GM12878 (cell line): ENCODE measurements around the gene CORO1C. TPM values are rescaled to one million over a fixed set of nuclear protein-coding genes. Genes with fewer than 3 reads are reported as not detected.

Source experiments
- ATAC-seq: fragments of 200-7000 bp; cut with Tn5 transposase; 3 replicates; pipeline ENCODE4 v1.9.1; 2020; ENCODE audit warnings: mild to moderate bottlenecking, moderate library complexity
- BruUV-seq: library from RNA; stranded (reverse); fragments of 400-500 nt; replicated peaks from 2 replicates; lab custom pipeline; 2021; lab: Mats Ljungman, UMichigan
- CTCF ChIA-PET: fragments of 300-600 bp; sonication (Branson Sonifier 250); formaldehyde crosslinking; extraction: SDS; loops from one replicate; lab custom pipeline; 2021; ENCODE audit warnings: inconsistent platforms; lab: Yijun Ruan, JAX
- POLR2A ChIA-PET: fragments of 350-600 bp; formaldehyde crosslinking; extraction: SDS; loops from one replicate; lab custom pipeline; 2021; ENCODE audit warnings: inconsistent platforms; lab: Charles Lee
- RAD21 ChIA-PET: fragments of 300-600 bp; sonication (Branson Sonifier 250); formaldehyde crosslinking; loops from one replicate; lab custom pipeline; 2023; ENCODE audit warnings: antibody characterized with exemption; ENCODE audit not compliant: unreplicated experiment; lab: Charles Lee
- SMC1A ChIA-PET: fragments of 300-600 bp; sonication (Branson Sonifier 250); formaldehyde crosslinking; loops from one replicate; lab custom pipeline; 2023; ENCODE audit not compliant: unreplicated experiment, uncharacterized antibody; lab: Charles Lee
- DNase-seq: peaks from one replicate; pipeline ENCODE4 v3.0.0-alpha.2; 2011; ENCODE audit warnings: low read depth, low spot score
- FAIRE-seq: peaks from 3 replicates; lab custom pipeline; 2011; peaks lifted over from hg19 to GRCh38; lab: Jason Lieb, UNC
- H2AFZ ChIP-seq: 2 replicates; pipeline ENCODE4 v1.6.0; 2011; ENCODE audit warnings: low read depth, low read length, control low read depth; ENCODE audit not compliant: control insufficient read depth
- H3K27ac ChIP-seq: 2 replicates; pipeline ENCODE4 v1.5.1; 2011; ENCODE audit warnings: control low read depth; ENCODE audit not compliant: control insufficient read depth, insufficient read depth
- H3K27me3 ChIP-seq, 2 experiments: replicated peaks in 1 of 2; 2 replicates each; pipeline versions ENCODE4 v1.6.0 to v1.6.1; 2011; ENCODE audit warnings: low read length in 1 of 2; ENCODE audit not compliant: control insufficient read depth in 2 of 2, insufficient read depth in 2 of 2
- H3K36me3 ChIP-seq, 2 experiments: 2 replicates each; pipeline ENCODE4 v1.5.1; 2011; ENCODE audit warnings: low read length in 1 of 2; ENCODE audit not compliant: control insufficient read depth in 2 of 2, insufficient read depth in 2 of 2
- H3K4me1 ChIP-seq: 2 replicates; pipeline ENCODE4 v1.6.1; 2011; ENCODE audit warnings: mild to moderate bottlenecking, low read length, moderate library complexity, mixed read lengths; ENCODE audit not compliant: control insufficient read depth, insufficient read depth
- H3K4me2 ChIP-seq: 2 replicates; pipeline ENCODE4 v1.6.0; 2011; ENCODE audit warnings: control low read depth; ENCODE audit not compliant: control insufficient read depth, insufficient read depth
- H3K4me3 ChIP-seq: fragments of 200-600 bp; sonication (generic); 2 replicates; pipeline ENCODE4 v1.5.1; 2016
- H3K79me2 ChIP-seq: 2 replicates; pipeline ENCODE4 v1.6.0; 2011; ENCODE audit warnings: low read length; ENCODE audit not compliant: control insufficient read depth, insufficient read depth
- H3K9ac ChIP-seq: 2 replicates; pipeline ENCODE4 v1.8.0; 2011; ENCODE audit warnings: low read length, control low read depth, mixed read lengths; ENCODE audit not compliant: control insufficient read depth, insufficient read depth
- H3K9me3 ChIP-seq: replicated peaks from 3 replicates; pipeline ENCODE4 v1.5.1; 2011; ENCODE audit warnings: mild to moderate bottlenecking, low read length; ENCODE audit not compliant: control insufficient read depth, insufficient read depth
- H4K20me1 ChIP-seq: 2 replicates; pipeline ENCODE4 v1.6.0; 2011; ENCODE audit not compliant: control insufficient read depth, insufficient read depth
- BACH1 ChIP-seq: fragments of 450-650 bp; IDR thresholded peaks from 2 replicates; pipeline ENCODE4 v1.6.1; 2017; ENCODE audit warnings: mild to moderate bottlenecking, borderline replicate concordance
- EP300 ChIP-seq, 2 experiments: fragments of 150-350 bp in 1 of 2; IDR thresholded peaks; 2 replicates each; pipeline ENCODE4 v1.6.1; 2011 to 2012; ENCODE audit warnings: low read depth in 2 of 2, low read length in 2 of 2, borderline replicate concordance in 1 of 2, improper control_type of control experiment in 1 of 2, inconsistent platforms in 1 of 2; ENCODE audit not compliant: control insufficient read depth in 1 of 2
- MEF2A ChIP-seq: IDR thresholded peaks from 2 replicates; pipeline ENCODE4 v1.6.1; 2011; ENCODE audit warnings: low read depth, mild to moderate bottlenecking, low read length, moderate library complexity; ENCODE audit not compliant: insufficient read depth
- NR2C1 ChIP-seq: fragments of 450-650 bp; IDR thresholded peaks from 2 replicates; pipeline ENCODE4 v1.6.1; 2017; ENCODE audit warnings: antibody characterized with exemption, mild to moderate bottlenecking, moderate library complexity
- POLR2A ChIP-seq: IDR thresholded peaks from 2 replicates; pipeline ENCODE4 v1.6.1; 2011; ENCODE audit warnings: low read depth, mild to moderate bottlenecking, low read length
- YY1 ChIP-seq: IDR thresholded peaks from 2 replicates; pipeline ENCODE4 v1.6.1; 2011; ENCODE audit warnings: low read depth, mild to moderate bottlenecking, low read length
- WGBS: methylation state at CpG from one replicate; pipeline ENCODE4 v1.1.6; 2016; ENCODE audit warnings: low lambda C conversion rate; ENCODE audit not compliant: insufficient replicate concordance, insufficient coverage; ENCODE audit errors: missing lambda C conversion rate; 5-methylcytosine and 5-hydroxymethylcytosine counted together
- in situ Hi-C: fragments of 300-500 bp; cut with MboI; formaldehyde crosslinking; loops from 9 replicates; pipeline ENCODE4 v1.14.3; 2018; ENCODE audit warnings: mixed read lengths
- intact Hi-C: fragments of 100-400 bp; cut with micrococcal nuclease; formaldehyde crosslinking; loops from one replicate; pipeline ENCODE4 v1.14.2; 2022; ENCODE audit not compliant: unreplicated experiment
- polyA plus RNA-seq, 11 experiments: library from polyadenylated mRNA; depleted of rRNA in 4 of 11; unstranded in 6 of 11; stranded (reverse) in 5 of 11; fragments of >200 nt; fragmentation: Nextera tagmentation in 4 of 11; fragmentation: Illumina TruSeq in 1 of 11; extraction: Ambion mirVana in 4 of 11; extraction: Trizol in 1 of 11; gene quantifications; 1 replicate in 1 of 11; 2 replicates in 10 of 11; pipeline versions ENCODE4 v1.2.1 to v1.2.3, GENCODE V29; 2011 to 2016; ENCODE audit warnings: inconsistent platforms in 2 of 11, missing spikeins in 2 of 11, low read depth in 1 of 11
- total RNA-seq, 4 experiments: library from RNA; depleted of rRNA in 3 of 4; stranded (reverse); fragments of >200 nt in 3 of 4; fragmentation: Illumina TruSeq in 1 of 4; extraction: Trizol in 1 of 4; gene quantifications; 2 replicates each; pipeline versions ENCODE4 v1.2.1 to v1.2.3, GENCODE V29; 2013 to 2021
- TF ChIP-seq, protein P1 (sequence below): fragments of 150-350 bp; IDR thresholded peaks from 2 replicates; pipeline ENCODE4 v1.6.1; 2016; ENCODE audit warnings: low read depth, low read length
- TF ChIP-seq, protein P2 (sequence below): fragments of 450-650 bp; conservative IDR thresholded peaks from 2 replicates; pipeline ENCODE4 v1.6.1; 2017; ENCODE audit warnings: mild to moderate bottlenecking, moderate library complexity
- TF ChIP-seq, protein P3 (sequence below): fragments of 450-650 bp; IDR thresholded peaks from 2 replicates; pipeline ENCODE4 v1.6.1; 2017; ENCODE audit warnings: mild to moderate bottlenecking, moderate library complexity

CORO1C gene
- total and polyA plus RNA-seq, 10 of the 15 experiments (the other 5 are each of a cell fraction or from before 2014, with no cell fraction given) = 52.7 to 254 (median 171) TPM

DNA sequence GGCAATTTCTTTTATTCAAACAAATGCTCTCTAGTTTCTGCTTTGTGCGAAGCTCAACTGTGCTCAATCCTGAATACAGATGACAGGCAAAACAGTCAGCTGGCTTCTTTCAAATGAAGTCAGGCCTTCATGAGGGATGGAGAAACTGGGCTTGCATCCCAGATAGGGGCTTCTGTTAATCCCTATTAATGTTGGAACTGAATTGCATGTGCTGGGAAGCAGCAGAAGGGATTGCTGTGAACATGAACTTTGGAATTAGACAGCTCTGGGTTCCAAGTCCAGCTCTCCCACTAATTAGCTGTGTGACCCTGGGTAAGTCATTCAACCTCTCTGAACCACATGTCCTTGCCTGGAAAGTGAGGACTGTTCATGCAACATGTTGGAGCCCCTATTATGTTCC is 21.1 kb upstream of the CORO1C start:
- H3K36me3 ChIP-seq = no peaks in the 10 kb centered on the region
- no peaks in the 10 kb centered on the region for H3K79me2 ChIP-seq
- H3K9ac ChIP-seq = no peak overlapping the region
- no peaks in the 10 kb centered on the region for H3K4me1 ChIP-seq
- H3K27ac ChIP-seq = no peak overlapping the region
- no peaks in the 10 kb centered on the region for H3K27me3 ChIP-seq
- WGBS = 95% methylated on average over 1 of the region's 1 CpG
- DNase-seq (no peak), FAIRE-seq (no peak), ATAC-seq (no peak)
- POLR2A ChIA-PET = interaction anchor here (1.7 kb wide), 1 partner anchor 30 kb away, joined by 6 read pairs; no protein-coding TSS in a partner anchor
- no peak overlapping the region for H2AFZ ChIP-seq
- RAD21 ChIA-PET = interaction anchor here (1.5 kb wide), 1 partner anchor 88 kb away, joined by 4 read pairs; no protein-coding TSS in a partner anchor
- intact Hi-C loops (no loop called here), in situ Hi-C loops (no loop called here)
- SMC1A ChIA-PET = interaction anchor here (0.5 to 1.5 kb wide), 9 partner anchors 10 to 187 kb away, joined by 3 to 6 read pairs (median 3); no protein-coding TSS in a partner anchor
- CTCF ChIA-PET = interaction anchor here (1.7 to 2.9 kb wide), 3 partner anchors 34 to 88 kb away, joined by 3 to 12 read pairs (median 5); no protein-coding TSS in a partner anchor
- H3K4me3 ChIP-seq = no peak overlapping the region
- TF ChIP-seq NR2C1 = no peak
- no peak for TF ChIP-seq POLR2A
- TF ChIP-seq, protein P1, sequence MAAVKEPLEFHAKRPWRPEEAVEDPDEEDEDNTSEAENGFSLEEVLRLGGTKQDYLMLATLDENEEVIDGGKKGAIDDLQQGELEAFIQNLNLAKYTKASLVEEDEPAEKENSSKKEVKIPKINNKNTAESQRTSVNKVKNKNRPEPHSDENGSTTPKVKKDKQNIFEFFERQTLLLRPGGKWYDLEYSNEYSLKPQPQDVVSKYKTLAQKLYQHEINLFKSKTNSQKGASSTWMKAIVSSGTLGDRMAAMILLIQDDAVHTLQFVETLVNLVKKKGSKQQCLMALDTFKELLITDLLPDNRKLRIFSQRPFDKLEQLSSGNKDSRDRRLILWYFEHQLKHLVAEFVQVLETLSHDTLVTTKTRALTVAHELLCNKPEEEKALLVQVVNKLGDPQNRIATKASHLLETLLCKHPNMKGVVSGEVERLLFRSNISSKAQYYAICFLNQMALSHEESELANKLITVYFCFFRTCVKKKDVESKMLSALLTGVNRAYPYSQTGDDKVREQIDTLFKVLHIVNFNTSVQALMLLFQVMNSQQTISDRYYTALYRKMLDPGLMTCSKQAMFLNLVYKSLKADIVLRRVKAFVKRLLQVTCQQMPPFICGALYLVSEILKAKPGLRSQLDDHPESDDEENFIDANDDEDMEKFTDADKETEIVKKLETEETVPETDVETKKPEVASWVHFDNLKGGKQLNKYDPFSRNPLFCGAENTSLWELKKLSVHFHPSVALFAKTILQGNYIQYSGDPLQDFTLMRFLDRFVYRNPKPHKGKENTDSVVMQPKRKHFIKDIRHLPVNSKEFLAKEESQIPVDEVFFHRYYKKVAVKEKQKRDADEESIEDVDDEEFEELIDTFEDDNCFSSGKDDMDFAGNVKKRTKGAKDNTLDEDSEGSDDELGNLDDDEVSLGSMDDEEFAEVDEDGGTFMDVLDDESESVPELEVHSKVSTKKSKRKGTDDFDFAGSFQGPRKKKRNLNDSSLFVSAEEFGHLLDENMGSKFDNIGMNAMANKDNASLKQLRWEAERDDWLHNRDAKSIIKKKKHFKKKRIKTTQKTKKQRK = no peak
- no peak for TF ChIP-seq EP300 (IDR thresholded peaks at IDR 0.05; ENCODE audit: borderline replicate concordance in 1 of 2, control insufficient read depth in 1 of 2, low read depth in 2 of 2, low read length in 2 of 2)
- TF ChIP-seq YY1 = no peak
- TF ChIP-seq BACH1 = no peak
- TF ChIP-seq, protein P2, sequence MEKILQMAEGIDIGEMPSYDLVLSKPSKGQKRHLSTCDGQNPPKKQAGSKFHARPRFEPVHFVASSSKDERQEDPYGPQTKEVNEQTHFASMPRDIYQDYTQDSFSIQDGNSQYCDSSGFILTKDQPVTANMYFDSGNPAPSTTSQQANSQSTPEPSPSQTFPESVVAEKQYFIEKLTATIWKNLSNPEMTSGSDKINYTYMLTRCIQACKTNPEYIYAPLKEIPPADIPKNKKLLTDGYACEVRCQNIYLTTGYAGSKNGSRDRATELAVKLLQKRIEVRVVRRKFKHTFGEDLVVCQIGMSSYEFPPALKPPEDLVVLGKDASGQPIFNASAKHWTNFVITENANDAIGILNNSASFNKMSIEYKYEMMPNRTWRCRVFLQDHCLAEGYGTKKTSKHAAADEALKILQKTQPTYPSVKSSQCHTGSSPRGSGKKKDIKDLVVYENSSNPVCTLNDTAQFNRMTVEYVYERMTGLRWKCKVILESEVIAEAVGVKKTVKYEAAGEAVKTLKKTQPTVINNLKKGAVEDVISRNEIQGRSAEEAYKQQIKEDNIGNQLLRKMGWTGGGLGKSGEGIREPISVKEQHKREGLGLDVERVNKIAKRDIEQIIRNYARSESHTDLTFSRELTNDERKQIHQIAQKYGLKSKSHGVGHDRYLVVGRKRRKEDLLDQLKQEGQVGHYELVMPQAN = no peak
- TF ChIP-seq, protein P3, sequence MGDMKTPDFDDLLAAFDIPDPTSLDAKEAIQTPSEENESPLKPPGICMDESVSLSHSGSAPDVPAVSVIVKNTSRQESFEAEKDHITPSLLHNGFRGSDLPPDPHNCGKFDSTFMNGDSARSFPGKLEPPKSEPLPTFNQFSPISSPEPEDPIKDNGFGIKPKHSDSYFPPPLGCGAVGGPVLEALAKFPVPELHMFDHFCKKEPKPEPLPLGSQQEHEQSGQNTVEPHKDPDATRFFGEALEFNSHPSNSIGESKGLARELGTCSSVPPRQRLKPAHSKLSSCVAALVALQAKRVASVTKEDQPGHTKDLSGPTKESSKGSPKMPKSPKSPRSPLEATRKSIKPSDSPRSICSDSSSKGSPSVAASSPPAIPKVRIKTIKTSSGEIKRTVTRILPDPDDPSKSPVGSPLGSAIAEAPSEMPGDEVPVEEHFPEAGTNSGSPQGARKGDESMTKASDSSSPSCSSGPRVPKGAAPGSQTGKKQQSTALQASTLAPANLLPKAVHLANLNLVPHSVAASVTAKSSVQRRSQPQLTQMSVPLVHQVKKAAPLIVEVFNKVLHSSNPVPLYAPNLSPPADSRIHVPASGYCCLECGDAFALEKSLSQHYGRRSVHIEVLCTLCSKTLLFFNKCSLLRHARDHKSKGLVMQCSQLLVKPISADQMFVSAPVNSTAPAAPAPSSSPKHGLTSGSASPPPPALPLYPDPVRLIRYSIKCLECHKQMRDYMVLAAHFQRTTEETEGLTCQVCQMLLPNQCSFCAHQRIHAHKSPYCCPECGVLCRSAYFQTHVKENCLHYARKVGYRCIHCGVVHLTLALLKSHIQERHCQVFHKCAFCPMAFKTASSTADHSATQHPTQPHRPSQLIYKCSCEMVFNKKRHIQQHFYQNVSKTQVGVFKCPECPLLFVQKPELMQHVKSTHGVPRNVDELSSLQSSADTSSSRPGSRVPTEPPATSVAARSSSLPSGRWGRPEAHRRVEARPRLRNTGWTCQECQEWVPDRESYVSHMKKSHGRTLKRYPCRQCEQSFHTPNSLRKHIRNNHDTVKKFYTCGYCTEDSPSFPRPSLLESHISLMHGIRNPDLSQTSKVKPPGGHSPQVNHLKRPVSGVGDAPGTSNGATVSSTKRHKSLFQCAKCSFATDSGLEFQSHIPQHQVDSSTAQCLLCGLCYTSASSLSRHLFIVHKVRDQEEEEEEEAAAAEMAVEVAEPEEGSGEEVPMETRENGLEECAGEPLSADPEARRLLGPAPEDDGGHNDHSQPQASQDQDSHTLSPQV = no peak
- TF ChIP-seq MEF2A = no peak
- no peaks in the 10 kb centered on the region for H4K20me1 ChIP-seq
- no peak overlapping the region for H3K4me2 ChIP-seq
- no peaks in the 10 kb centered on the region for H3K9me3 ChIP-seq
- BruUV-seq = no TSS peak
